CD4-positive, alpha-beta T cell treated with Interleukin-17A for 4 hours (primary cell): ENCODE measurements around the gene ABCE1.
A peak's percentile ranks its signal among the peaks of the same experiment; 100 is the strongest.
"Not testable (repeated sequence)": the region's sequence is repeated elsewhere in the genome, so short reads cannot be mapped to it uniquely, and the experiment has no call there.

Experiments
- DNase-seq: peaks from one replicate; pipeline ENCODE4 v3.0.0-alpha.2; 2020; ENCODE audit warnings: mixed read lengths

ABCE1 gene

GRCh38 chr4:145103496-145103895 is 5.4 kb downstream of the ABCE1 start:
- no peak for DNase-seq

GRCh38 chr4:145107126-145107525 is 9.0 kb downstream of the ABCE1 start:
- no peak for DNase-seq

GRCh38 chr4:145108128-145108527 is 10.0 kb downstream of the ABCE1 start:
- DNase-seq = no peak

- DNase-seq = no peak
Measured at GRCh38 chr4:145125396-145125795, 27.3 kb downstream of the ABCE1 start.

- no peak for DNase-seq
Measured at GRCh38 chr4:145130130-145130529, 32.0 kb downstream of the ABCE1 start.

- DNase-seq = no peak
Measured at GRCh38 chr4:145130788-145131399, 32.8 kb downstream of the ABCE1 start.

GRCh38 chr4:145131848-145132247 is 33.7 kb downstream of the ABCE1 start:
- DNase-seq = no peak

GRCh38 chr4:145132511-145133098 is 34.5 kb downstream of the ABCE1 start:
- DNase-seq = no peak

GRCh38 chr4:145136219-145136618 is 38.1 kb downstream of the ABCE1 start:
- DNase-seq = not testable (repeated sequence)

GRCh38 chr4:145148980-145149379 is 50.9 kb downstream of the ABCE1 start:
- no peak for DNase-seq

- no peak for DNase-seq
Measured at GRCh38 chr4:145153181-145153903, 55.2 kb downstream of the ABCE1 start.

GRCh38 chr4:145153904-145154298 is 55.8 kb downstream of the ABCE1 start:
- DNase-seq = no peak

GRCh38 chr4:145154573-145154972 is 56.5 kb downstream of the ABCE1 start:
- DNase-seq = peak; percentile 14

- DNase-seq = no peak
Measured at GRCh38 chr4:145155268-145155870, 57.3 kb downstream of the ABCE1 start.

GRCh38 chr4:145156986-145157385 is 58.9 kb downstream of the ABCE1 start:
- no peak for DNase-seq

- no peak for DNase-seq
Measured at GRCh38 chr4:145161549-145161948, 63.4 kb downstream of the ABCE1 start.

- DNase-seq = no peak
Measured at GRCh38 chr4:145167887-145168286, 69.8 kb downstream of the ABCE1 start.

GRCh38 chr4:145168581-145169187 is 70.6 kb downstream of the ABCE1 start:
- DNase-seq = no peak

- no peak for DNase-seq
Measured at GRCh38 chr4:145170223-145170622, 72.1 kb downstream of the ABCE1 start.

- no peak for DNase-seq
Measured at GRCh38 chr4:145171911-145172310, 73.8 kb downstream of the ABCE1 start.

- no peak for DNase-seq
Measured at GRCh38 chr4:145176641-145177432, 78.7 kb downstream of the ABCE1 start.

GRCh38 chr4:145177511-145177905 is 79.4 kb downstream of the ABCE1 start:
- no peak for DNase-seq
